Activated T-helper 2 cell treated with anti-CD3 and anti-CD28 coated beads, Interferon-gamma antibody, Interleukin-2, Interleukin-4, amounts not matched to agents 10 μg/mL and 5 μg/mL and 100 μg/mL, durations not matched to agents 14 hours and 24 hours and 36 hours (primary cell): ENCODE results near the gene TTC12. TPM values are rescaled to one million over a fixed set of nuclear protein-coding genes. Genes with fewer than 3 reads are reported as not detected.

ENCODE experiments used
- DNase-seq: peaks from one replicate; pipeline ENCODE4 v3.0.0; 2021; ENCODE audit warnings: low spot score
- H3K27ac Mint-ChIP-seq: one replicate; pipeline ENCODE4 v1.8.0; 2021; ENCODE audit warnings: mixed read lengths
- H3K27me3 Mint-ChIP-seq: one replicate; pipeline ENCODE4 v1.8.0; 2021; ENCODE audit warnings: low read depth, mixed read lengths
- H3K36me3 Mint-ChIP-seq: one replicate; pipeline ENCODE4 v1.8.0; 2021; ENCODE audit warnings: low read depth, mixed read lengths
- H3K4me1 Mint-ChIP-seq: one replicate; pipeline ENCODE4 v1.8.0; 2021; ENCODE audit warnings: low read depth, mixed read lengths
- H3K4me3 Mint-ChIP-seq: one replicate; pipeline ENCODE4 v1.8.0; 2021; ENCODE audit warnings: low read depth, mild to moderate bottlenecking, moderate library complexity, mixed read lengths
- H3K9me3 Mint-ChIP-seq: one replicate; pipeline ENCODE4 v1.8.0; 2021; ENCODE audit warnings: mixed read lengths
- intact Hi-C: fragments of 100-400 bp; cut with micrococcal nuclease; formaldehyde crosslinking; loops from one replicate; pipeline ENCODE4 v1.15.1; 2023
- total RNA-seq: library from RNA; stranded (reverse); gene quantifications from 2 replicates; pipeline ENCODE4 v1.2.3, GENCODE V29; 2022

Gene TTC12
- total RNA-seq, 1 donor from 2014 or later, result 7.0 TPM

DNA sequence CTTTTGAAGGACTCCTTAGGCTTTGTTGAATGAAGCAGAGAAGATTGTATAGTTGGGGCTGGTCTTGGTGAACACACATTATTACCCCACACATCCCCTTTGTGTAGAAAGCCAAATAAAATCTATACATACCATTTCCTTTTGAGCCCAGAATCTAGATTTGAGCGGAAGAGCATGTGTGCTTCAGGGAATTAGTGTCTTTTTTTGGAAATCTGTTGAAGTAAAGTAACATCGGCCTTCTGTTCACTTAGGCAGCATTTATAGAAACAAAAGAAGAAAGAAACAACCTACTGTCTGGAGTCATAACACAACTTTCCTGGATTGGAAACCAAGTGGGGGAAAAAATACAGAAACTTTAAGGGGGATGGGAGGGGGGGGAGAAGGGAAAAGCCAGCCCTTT is 37.9 kb upstream of the TTC12 start:
- H3K36me3 Mint-ChIP-seq, result no peaks in the 10 kb centered on the region
- no peak for DNase-seq
- peaks cover 3% of the 10 kb centered on the region for H3K4me1 Mint-ChIP-seq
- H3K27ac Mint-ChIP-seq, result no peak overlapping the region
- intact Hi-C loops, result no loop called here
- H3K27me3 Mint-ChIP-seq, result no peaks in the 10 kb centered on the region
- H3K4me3 Mint-ChIP-seq, result no peak overlapping the region
- H3K9me3 Mint-ChIP-seq, result no peaks in the 10 kb centered on the region

DNA sequence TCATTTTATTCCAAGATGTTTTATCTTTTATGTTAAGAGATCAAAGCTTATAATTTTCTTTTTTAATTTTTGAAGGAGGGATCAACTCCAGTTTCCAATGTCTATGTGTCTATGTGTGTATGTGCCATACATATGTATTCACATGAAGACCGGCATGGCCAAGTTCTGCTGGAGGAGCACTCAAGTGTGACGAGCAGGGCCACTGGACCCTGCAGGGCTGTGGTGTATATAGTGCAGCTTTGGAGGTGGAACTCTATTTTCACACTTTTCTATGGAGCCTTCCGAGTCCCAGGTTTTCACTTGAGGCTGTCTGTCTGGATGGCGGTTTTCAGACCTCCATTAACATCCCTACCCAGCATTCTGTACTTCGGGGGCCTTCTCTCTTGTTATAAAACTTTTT is 36.5 kb upstream of the TTC12 start:
- DNase-seq, result no peak
- H3K4me3 Mint-ChIP-seq, result no peak overlapping the region

DNA sequence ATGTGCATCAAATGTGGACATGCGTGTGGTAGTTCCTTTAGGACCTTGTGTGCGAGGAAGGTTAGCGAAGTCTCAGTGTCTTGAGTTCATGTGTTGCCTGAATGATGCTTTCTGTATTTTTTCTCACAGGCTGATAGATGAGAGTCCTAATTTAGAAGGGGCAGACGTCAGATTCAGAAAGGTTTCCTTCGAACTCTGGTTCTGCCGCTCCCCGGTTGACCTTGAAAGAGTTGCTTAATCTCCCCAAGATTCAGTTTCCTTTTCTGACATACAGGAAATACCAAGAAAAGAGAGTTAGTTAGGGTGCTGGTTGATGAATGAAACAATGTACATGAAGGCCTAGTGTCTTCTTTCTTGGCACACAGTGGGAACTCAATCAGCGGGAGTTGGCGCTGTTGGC is 35.9 kb upstream of the TTC12 start:
- H3K9me3 Mint-ChIP-seq, result no peaks in the 10 kb centered on the region
- DNase-seq, result no peak
- no peaks in the 10 kb centered on the region for H3K36me3 Mint-ChIP-seq
- peaks cover 3% of the 10 kb centered on the region for H3K4me1 Mint-ChIP-seq
- intact Hi-C loops, result no loop called here
- H3K27me3 Mint-ChIP-seq, result no peaks in the 10 kb centered on the region
- H3K27ac Mint-ChIP-seq, result no peak overlapping the region
- H3K4me3 Mint-ChIP-seq, result no peak overlapping the region

More for the DNA sequence above, 36.5 kb upstream of the TTC12 start:
- Mint-ChIP-seq H3K27ac (no peak overlapping the region), H3K4me1 (peaks cover 3% of the 10 kb centered on the region), H3K9me3 (no peaks in the 10 kb centered on the region), H3K36me3 (no peaks in the 10 kb centered on the region), H3K27me3 (no peaks in the 10 kb centered on the region)
- intact Hi-C loops, result no loop called here

DNA sequence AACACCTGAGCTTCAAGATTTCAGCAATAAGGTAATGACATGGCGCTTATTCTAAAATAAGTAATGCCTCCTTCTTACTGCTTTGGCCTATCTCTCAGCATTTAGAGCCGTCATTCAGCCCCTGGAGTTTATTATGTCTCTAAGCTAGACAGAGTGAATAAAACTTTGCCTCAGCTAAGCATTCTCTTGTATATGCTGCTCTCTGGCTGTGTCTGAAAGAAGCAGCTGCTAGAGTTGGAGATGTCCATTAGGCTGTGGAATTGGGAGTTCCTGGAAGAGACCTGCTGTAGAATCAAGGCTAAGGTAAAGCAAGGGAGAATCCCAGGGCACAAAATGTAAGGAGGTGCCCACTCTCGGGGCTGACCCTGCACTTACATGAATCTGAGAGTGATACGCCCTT is 35.5 kb upstream of the TTC12 start:
- no peak overlapping the region for H3K4me3 Mint-ChIP-seq
- intact Hi-C loops, result no loop called here
- no peaks in the 10 kb centered on the region for H3K27me3 Mint-ChIP-seq
- H3K27ac Mint-ChIP-seq, result no peak overlapping the region
- no peaks in the 10 kb centered on the region for H3K36me3 Mint-ChIP-seq
- no peak for DNase-seq
- no peaks in the 10 kb centered on the region for H3K9me3 Mint-ChIP-seq
- peaks cover 3% of the 10 kb centered on the region for H3K4me1 Mint-ChIP-seq

DNA sequence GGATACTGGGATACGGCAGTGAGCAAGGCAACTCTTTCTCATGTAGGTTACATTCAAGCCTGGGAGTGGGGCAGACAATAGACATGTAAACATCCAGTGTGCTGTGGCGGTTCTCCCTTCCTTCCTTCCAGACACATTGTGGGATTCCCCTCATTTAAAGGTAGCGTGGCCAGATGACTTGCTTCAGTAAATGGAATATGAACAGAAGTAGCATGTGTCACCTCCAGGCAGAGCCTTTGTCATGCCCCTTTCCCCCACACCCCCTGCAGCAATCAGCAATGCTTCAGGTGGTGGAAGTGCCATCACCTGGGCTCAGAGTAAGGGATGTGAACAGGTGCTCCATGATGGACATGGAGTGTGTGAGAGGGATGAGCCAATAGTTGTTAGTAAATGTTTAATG is 34.8 kb upstream of the TTC12 start:
- no peak overlapping the region for H3K4me3 Mint-ChIP-seq
- no peaks in the 10 kb centered on the region for H3K36me3 Mint-ChIP-seq
- intact Hi-C loops, result no loop called here
- no peaks in the 10 kb centered on the region for H3K9me3 Mint-ChIP-seq
- no peak for DNase-seq
- no peak overlapping the region for H3K27ac Mint-ChIP-seq
- peaks cover 3% of the 10 kb centered on the region for H3K4me1 Mint-ChIP-seq
- H3K27me3 Mint-ChIP-seq, result no peaks in the 10 kb centered on the region

DNA sequence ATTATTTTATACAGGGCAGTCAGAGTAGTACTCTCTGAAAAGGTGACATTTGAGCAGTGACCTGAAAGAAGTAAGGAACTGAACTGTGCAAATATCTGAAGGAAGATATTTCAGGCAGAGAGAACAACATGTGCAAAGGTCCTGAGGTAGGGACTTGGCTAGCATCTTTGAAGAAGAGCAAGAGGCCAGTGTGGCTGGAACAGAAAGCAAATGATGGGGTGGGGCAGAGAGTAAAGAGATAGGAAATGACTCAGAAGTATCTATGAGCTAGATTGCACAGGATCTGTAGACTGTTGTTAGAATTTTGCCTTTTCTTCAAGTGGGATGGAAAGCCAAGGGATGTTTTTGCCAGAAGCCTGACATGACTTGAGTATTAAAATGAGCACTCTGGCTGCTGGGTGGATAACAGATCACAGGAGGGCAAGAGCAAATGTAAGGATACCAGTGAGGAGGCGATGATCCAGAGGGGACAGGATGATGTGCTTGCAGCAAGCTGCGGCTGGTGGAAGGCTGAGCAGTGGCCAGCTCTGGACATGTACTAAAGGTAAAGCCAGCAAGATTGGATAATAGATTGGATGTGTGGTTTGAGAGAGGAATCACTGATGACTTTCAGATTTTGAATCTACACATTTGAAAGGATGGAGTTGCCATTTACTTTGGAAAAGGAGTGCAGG is 33.2 kb upstream of the TTC12 start:
- intact Hi-C loops, result loop anchor here (10.0 kb wide), 1 partner anchor 1056 kb away; the partner anchor contains the start of gene PTS
- Mint-ChIP-seq H3K4me3 (no peak overlapping the region), H3K36me3 (no peaks in the 10 kb centered on the region), H3K27me3 (no peaks in the 10 kb centered on the region), H3K4me1 (peaks cover 3% of the 10 kb centered on the region), H3K9me3 (no peaks in the 10 kb centered on the region), H3K27ac (no peak overlapping the region)
- DNase-seq, result no peak

DNA sequence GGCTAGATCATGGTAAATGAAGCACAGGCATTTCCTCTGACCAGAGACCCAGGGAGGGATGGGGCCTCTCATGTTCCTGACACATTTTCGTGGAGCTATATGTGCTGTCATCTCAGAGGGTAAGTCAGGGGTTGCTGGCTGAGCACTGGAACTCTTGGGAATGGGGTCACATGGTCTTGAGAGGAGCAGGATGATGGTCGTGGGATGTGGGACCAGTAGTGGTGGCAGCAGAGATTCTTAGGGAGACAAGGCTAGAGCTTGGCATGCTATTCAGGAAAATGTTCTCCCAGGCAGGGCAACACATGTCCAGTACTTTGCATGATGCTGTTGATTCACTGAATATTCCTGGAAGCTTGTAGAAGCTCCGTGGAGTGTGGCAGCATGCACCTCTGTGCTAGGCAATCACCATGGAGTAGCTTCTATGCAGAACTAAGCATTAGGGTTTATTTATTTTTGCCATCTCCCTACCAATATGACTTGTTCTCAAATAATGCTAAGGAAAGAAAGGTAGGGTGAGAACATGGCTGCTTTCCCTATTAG is 31.4 kb upstream of the TTC12 start:
- intact Hi-C loops, result loop anchor here (10.0 kb wide), 1 partner anchor 1058 kb away; the partner anchor contains the start of gene PTS
- Mint-ChIP-seq H3K36me3 (no peaks in the 10 kb centered on the region), H3K9me3 (no peaks in the 10 kb centered on the region), H3K4me1 (peaks cover 3% of the 10 kb centered on the region), H3K27me3 (no peaks in the 10 kb centered on the region), H3K27ac (no peak overlapping the region), H3K4me3 (no peak overlapping the region)
- no peak for DNase-seq

DNA sequence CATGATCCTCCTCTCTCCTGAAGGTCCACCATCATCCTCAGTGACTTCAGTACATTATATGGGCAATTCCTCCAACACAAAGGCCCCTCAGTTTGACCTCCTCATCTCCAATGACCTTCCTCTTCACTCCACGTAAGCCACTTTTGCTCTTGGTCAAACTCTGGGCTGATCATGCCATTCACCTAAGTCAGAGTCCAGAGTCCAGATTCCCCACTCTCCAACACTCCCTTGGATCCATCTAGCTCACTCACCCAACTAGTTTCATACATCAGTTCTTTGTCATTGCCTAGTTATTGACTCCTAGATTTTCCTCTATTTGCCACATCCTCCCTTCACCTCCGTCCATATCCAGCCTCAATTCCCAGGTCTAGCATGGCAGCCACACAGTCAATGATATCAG is 30.5 kb upstream of the TTC12 start:
- intact Hi-C loops, result loop anchor here (10.0 kb wide), 1 partner anchor 1059 kb away; the partner anchor contains the start of gene PTS
- no peaks in the 10 kb centered on the region for H3K36me3 Mint-ChIP-seq
- no peaks in the 10 kb centered on the region for H3K9me3 Mint-ChIP-seq
- H3K27ac Mint-ChIP-seq, result no peak overlapping the region
- H3K4me3 Mint-ChIP-seq, result no peak overlapping the region
- H3K27me3 Mint-ChIP-seq, result no peaks in the 10 kb centered on the region
- peaks cover 3% of the 10 kb centered on the region for H3K4me1 Mint-ChIP-seq
- no peak for DNase-seq

DNA sequence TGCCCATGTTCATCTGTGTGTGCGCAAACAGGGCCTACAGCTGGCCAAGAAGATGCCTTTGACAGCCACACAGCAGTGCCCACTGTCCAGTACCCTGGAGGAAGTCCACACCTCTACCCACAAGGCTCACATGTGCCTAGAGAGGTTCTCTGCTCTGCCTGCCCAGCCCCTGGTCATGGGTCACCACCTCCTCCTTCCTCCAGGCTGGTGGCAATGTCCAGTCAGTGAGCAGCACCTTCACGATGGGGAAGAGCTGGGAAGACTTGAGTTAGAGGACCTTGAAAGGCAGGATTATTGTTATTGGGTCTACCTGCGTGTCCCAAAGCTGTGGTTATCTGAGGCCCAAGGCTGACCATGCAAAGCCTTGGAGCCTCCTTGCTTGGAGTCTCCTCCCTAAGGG is 28.4 kb upstream of the TTC12 start:
- no peaks in the 10 kb centered on the region for H3K27me3 Mint-ChIP-seq
- intact Hi-C loops, result loop anchor here (5.0 to 10.0 kb wide), 2 partner anchors 994 to 1061 kb away; partner anchors contain the start of gene PTS
- H3K27ac Mint-ChIP-seq, result no peak overlapping the region
- H3K9me3 Mint-ChIP-seq, result no peaks in the 10 kb centered on the region
- H3K4me3 Mint-ChIP-seq, result no peak overlapping the region
- H3K36me3 Mint-ChIP-seq, result no peaks in the 10 kb centered on the region
- no peak for DNase-seq
- H3K4me1 Mint-ChIP-seq, result no peaks in the 10 kb centered on the region

DNA sequence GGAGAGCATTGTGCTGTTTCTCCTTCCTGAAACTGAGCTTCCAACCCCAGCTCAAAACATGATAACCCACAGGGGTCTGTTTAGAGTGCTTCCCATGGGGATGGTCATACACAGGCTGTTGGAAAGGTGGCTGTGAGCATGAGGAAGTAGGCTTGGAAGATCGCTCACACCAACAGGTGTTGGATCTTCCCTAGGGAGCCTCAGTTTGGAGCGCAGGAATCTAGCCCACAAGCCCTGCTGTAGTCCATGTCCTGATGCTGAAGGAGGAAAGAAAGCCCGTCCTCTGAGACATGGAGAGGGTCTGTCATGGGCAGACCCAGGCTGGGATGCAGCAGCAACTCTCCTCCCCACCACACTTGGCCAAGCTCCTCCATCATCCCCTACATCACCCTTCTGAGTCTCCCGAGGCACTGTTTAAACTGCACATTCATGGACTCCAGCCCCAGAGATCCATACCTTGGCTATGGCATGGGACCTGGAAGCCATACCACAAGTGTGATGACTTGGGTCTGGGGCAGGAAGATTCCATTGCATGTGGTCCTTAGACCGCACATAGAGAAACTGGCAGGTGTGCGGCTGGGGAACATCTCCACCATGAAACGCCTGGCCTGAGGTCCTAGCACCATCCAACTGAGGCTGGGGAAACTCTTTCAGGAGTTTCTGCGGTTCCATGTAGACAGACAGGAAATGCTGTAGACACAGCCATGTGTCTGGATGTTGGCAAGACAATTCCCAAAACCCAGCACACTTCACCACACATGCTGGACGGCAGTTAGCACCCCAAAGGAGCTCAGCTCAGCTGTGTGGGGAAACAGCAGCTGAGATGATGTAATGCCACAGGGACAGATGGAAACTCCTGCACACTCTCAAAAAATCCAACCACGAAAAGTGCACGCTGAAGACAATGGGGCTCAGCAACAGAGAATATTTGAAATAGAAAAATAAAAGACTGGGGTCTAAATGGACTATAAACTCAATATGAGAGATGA is 27.6 kb upstream of the TTC12 start:
- DNase-seq, result no peak
- Mint-ChIP-seq H3K9me3 (no peaks in the 10 kb centered on the region), H3K27ac (no peak overlapping the region), H3K36me3 (no peaks in the 10 kb centered on the region), H3K27me3 (no peaks in the 10 kb centered on the region), H3K4me1 (no peaks in the 10 kb centered on the region), H3K4me3 (no peak overlapping the region)
- intact Hi-C loops, result loop anchor here (5.0 to 10.0 kb wide), 2 partner anchors 995 to 1062 kb away; partner anchors contain the start of gene PTS

DNA sequence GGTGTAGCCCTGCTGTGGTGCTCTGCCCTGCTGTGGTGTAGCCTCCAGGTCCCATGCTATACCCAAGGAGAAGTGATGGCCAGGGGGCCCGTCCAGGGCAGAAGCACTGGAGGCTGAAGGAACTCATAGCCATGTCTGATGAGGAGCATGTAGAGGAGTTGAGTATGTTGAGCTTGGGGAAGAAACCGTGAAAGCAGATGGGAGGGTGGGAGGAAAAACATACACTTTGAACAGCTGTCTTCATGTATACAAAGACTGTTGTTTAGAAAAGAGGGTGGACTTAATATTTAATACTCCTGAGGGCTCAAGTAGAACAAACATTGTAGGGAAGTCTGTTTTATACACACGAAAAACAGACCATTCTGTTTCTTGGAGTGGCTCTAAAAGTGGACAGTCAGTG is 26.6 kb upstream of the TTC12 start:
- Mint-ChIP-seq H3K4me3 (no peak overlapping the region), H3K36me3 (no peaks in the 10 kb centered on the region), H3K9me3 (no peaks in the 10 kb centered on the region), H3K27ac (no peak overlapping the region), H3K4me1 (no peaks in the 10 kb centered on the region), H3K27me3 (no peaks in the 10 kb centered on the region)
- intact Hi-C loops, result loop anchor here (2.0 to 10.0 kb wide), 3 partner anchors 493 to 1063 kb away; partner anchors contain the start of gene PTS
- no peak for DNase-seq

DNA sequence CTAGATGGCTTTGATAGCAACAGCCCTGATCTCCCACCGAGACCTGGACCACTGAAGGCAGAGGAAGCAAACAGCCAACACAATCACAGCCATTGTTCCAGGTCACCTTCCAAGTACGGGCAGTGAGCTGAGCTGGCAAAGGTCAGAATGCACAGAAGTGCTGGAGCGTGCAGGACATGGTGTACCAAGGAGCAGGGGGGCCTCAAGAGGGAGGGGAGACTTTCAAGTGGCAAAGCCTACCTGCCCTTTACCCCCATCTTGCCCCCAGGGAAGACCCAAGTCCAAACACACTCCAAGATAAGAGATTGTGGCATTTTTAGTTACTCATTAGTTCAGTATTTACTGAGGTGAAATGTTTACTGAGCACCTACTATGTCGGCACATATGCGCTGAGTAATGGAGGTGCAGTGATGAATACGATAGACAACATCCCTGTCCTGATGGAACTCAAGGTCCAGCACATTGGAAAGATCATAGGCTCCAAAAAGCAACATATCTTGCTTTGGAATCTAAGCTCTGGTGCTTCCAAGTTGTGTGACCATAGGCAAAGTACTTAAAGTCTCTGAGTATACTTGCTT is 26.0 kb upstream of the TTC12 start:
- Mint-ChIP-seq H3K4me1 (no peaks in the 10 kb centered on the region), H3K27me3 (no peaks in the 10 kb centered on the region), H3K36me3 (no peaks in the 10 kb centered on the region), H3K4me3 (no peak overlapping the region), H3K9me3 (no peaks in the 10 kb centered on the region), H3K27ac (no peak overlapping the region)
- intact Hi-C loops, result loop anchor here (2.0 to 10.0 kb wide), 3 partner anchors 494 to 1064 kb away; partner anchors contain the start of gene PTS
- DNase-seq, result no peak
